Activated CD8-positive, alpha-beta memory T cell treated with anti-CD3 and anti-CD28 coated beads, Interleukin-2, amount 50 U/mL, for 24 hours (primary cell): ENCODE data around the gene ITPKB.
"Not testable (repeated sequence)": the region's sequence is repeated elsewhere in the genome, so short reads cannot be mapped to it uniquely, and the experiment has no call there.

Experiments
- DNase-seq: peaks from one replicate; pipeline ENCODE4 v3.0.0-alpha.2; 2020; ENCODE audit errors: extremely low read depth

Gene ITPKB

GRCh38 chr1:226730836-226731235 lies 8.2 kb downstream of the ITPKB start:
- DNase-seq: no peak

- no peak for DNase-seq
Observed at GRCh38 chr1:226730071-226730470, 9.0 kb downstream of the ITPKB start.

GRCh38 chr1:226728448-226728847 lies 10.6 kb downstream of the ITPKB start:
- no peak for DNase-seq

GRCh38 chr1:226725897-226726267 lies 13.2 kb downstream of the ITPKB start:
- no peak for DNase-seq

GRCh38 chr1:226723657-226724532 lies 15.2 kb downstream of the ITPKB start:
- no peak for DNase-seq

GRCh38 chr1:226722901-226723656 lies 16.0 kb downstream of the ITPKB start:
- DNase-seq: no peak

- DNase-seq: no peak
Observed at GRCh38 chr1:226722240-226722900, 16.7 kb downstream of the ITPKB start.

- DNase-seq: not testable (repeated sequence)
Observed at GRCh38 chr1:226720574-226720973, 18.5 kb downstream of the ITPKB start.

GRCh38 chr1:226719596-226720387 lies 19.3 kb downstream of the ITPKB start:
- no peak for DNase-seq

GRCh38 chr1:226717256-226717909 lies 21.7 kb downstream of the ITPKB start:
- DNase-seq: no peak

- no peak for DNase-seq
Observed at GRCh38 chr1:226716577-226716976, 22.5 kb downstream of the ITPKB start.

GRCh38 chr1:226714148-226714547 lies 24.9 kb downstream of the ITPKB start:
- no peak for DNase-seq

GRCh38 chr1:226712742-226713419 lies 26.2 kb downstream of the ITPKB start:
- DNase-seq: no peak

GRCh38 chr1:226711976-226712741 lies 26.9 kb downstream of the ITPKB start:
- DNase-seq: no peak

- DNase-seq: no peak
Observed at GRCh38 chr1:226710501-226710900, 28.6 kb downstream of the ITPKB start.

- DNase-seq: no peak
Observed at GRCh38 chr1:226709953-226710352, 29.1 kb downstream of the ITPKB start.

GRCh38 chr1:226708967-226709396 lies 30.1 kb downstream of the ITPKB start:
- no peak for DNase-seq

GRCh38 chr1:226708342-226708780 lies 30.7 kb downstream of the ITPKB start:
- no peak for DNase-seq

- no peak for DNase-seq
Observed at GRCh38 chr1:226706684-226707083, 32.4 kb downstream of the ITPKB start.
